Astrocyte (in vitro differentiated cells and primary cell): ENCODE measurements around the gene RMND5A. TPM values are rescaled to one million over a fixed set of nuclear protein-coding genes. Genes with fewer than 3 reads are reported as not detected.

Experiments
- DNase-seq: peaks from one replicate; pipeline ENCODE4 v3.0.0-alpha.2; 2010; ENCODE audit warnings: low read depth
- FAIRE-seq: peaks from 2 replicates; lab custom pipeline; 2011; peaks lifted over from hg19 to GRCh38; lab: Jason Lieb, UNC
- H2AFZ ChIP-seq: 2 replicates; pipeline ENCODE4 v1.6.0; 2012; ENCODE audit warnings: low read depth, low read length, inconsistent platforms
- H3K27ac ChIP-seq: 2 replicates; pipeline ENCODE4 v1.5.1; 2011; ENCODE audit warnings: low read depth, low read length, inconsistent platforms
- H3K27me3 ChIP-seq: 2 replicates; pipeline ENCODE4 v1.6.0; 2011; ENCODE audit warnings: low read length, inconsistent platforms; ENCODE audit not compliant: insufficient read depth
- H3K36me3 ChIP-seq: 2 replicates; pipeline ENCODE4 v1.5.1; 2011; ENCODE audit warnings: low read length, inconsistent platforms; ENCODE audit not compliant: insufficient read depth
- H3K4me1 ChIP-seq: 2 replicates; pipeline ENCODE4 v1.5.1; 2011; ENCODE audit warnings: low read length, inconsistent platforms; ENCODE audit not compliant: insufficient read depth
- H3K4me2 ChIP-seq: 2 replicates; pipeline ENCODE4 v1.6.0; 2012; ENCODE audit warnings: low read length, inconsistent platforms
- H3K4me3 ChIP-seq: 2 replicates; pipeline ENCODE4 v1.5.1; 2011; ENCODE audit warnings: low read depth, mild to moderate bottlenecking, low read length, inconsistent platforms; ENCODE audit not compliant: insufficient read depth
- H3K79me2 ChIP-seq: 2 replicates; pipeline ENCODE4 v1.6.0; 2012; ENCODE audit warnings: mild to moderate bottlenecking, low read length, inconsistent platforms; ENCODE audit not compliant: insufficient read depth
- H3K9ac ChIP-seq: 2 replicates; pipeline ENCODE4 v1.6.0; 2012; ENCODE audit warnings: mild to moderate bottlenecking, low read length, inconsistent platforms
- H3K9me3 ChIP-seq: 2 replicates; pipeline ENCODE4 v1.5.1; 2012; ENCODE audit warnings: low read depth, mild to moderate bottlenecking, low read length, inconsistent platforms; ENCODE audit not compliant: insufficient read depth
- H4K20me1 ChIP-seq: 2 replicates; pipeline ENCODE4 v1.6.0; 2012; ENCODE audit warnings: low read length, inconsistent platforms; ENCODE audit not compliant: insufficient read depth
- H3K27ac Mint-ChIP-seq: one replicate; pipeline ENCODE4 v1.8.0; 2021; ENCODE audit warnings: mild to moderate bottlenecking, mixed read lengths; ENCODE audit not compliant: unreplicated experiment
- H3K27me3 Mint-ChIP-seq: one replicate; pipeline ENCODE4 v1.8.0; 2021; ENCODE audit warnings: low read depth, mixed read lengths; ENCODE audit not compliant: unreplicated experiment
- H3K36me3 Mint-ChIP-seq: one replicate; pipeline ENCODE4 v1.8.0; 2021; ENCODE audit warnings: low read depth, mixed read lengths; ENCODE audit not compliant: unreplicated experiment
- H3K4me1 Mint-ChIP-seq: one replicate; pipeline ENCODE4 v1.8.0; 2021; ENCODE audit warnings: low read depth, mixed read lengths; ENCODE audit not compliant: unreplicated experiment
- H3K4me3 Mint-ChIP-seq: one replicate; pipeline ENCODE4 v1.8.0; 2021; ENCODE audit warnings: mild to moderate bottlenecking, moderate library complexity, mixed read lengths; ENCODE audit not compliant: unreplicated experiment
- H3K9me3 Mint-ChIP-seq: one replicate; pipeline ENCODE4 v1.8.0; 2021; ENCODE audit warnings: mild to moderate bottlenecking, mixed read lengths; ENCODE audit not compliant: unreplicated experiment
- CTCF ChIP-seq: IDR thresholded peaks from 2 replicates; pipeline ENCODE4 v1.5.1; 2011; ENCODE audit warnings: low read depth, mild to moderate bottlenecking, inconsistent platforms, low read length, moderate library complexity; ENCODE audit not compliant: insufficient read depth
- EZH2 ChIP-seq: IDR thresholded peaks from 2 replicates; pipeline ENCODE4 v1.6.1; 2012; ENCODE audit warnings: mild to moderate bottlenecking, low read length, inconsistent platforms; ENCODE audit not compliant: insufficient read depth
- total RNA-seq: library from RNA; stranded (reverse); gene quantifications from 2 replicates; pipeline ENCODE4 v1.2.1, GENCODE V29; 2021

Gene RMND5A
- total RNA-seq, 1 donor from 2014 or later = 33.6 TPM

- Histone ChIP-seq H3K4me1 (no peaks in the 10 kb centered on the region), H3K9me3 (peaks cover 5% of the 10 kb centered on the region), H4K20me1 (no peaks in the 10 kb centered on the region), H3K36me3 (no peaks in the 10 kb centered on the region), H3K4me3 (no peak overlapping the region), H3K27ac (no peak overlapping the region), H3K27me3 (peaks cover 55% of the 10 kb centered on the region), H3K79me2 (no peaks in the 10 kb centered on the region), H3K4me2 (no peak overlapping the region), H2AFZ (no peak overlapping the region), H3K9ac (no peak overlapping the region)
- Mint-ChIP-seq H3K9me3 (peaks cover 8% of the 10 kb centered on the region), H3K4me1 (peaks cover 5% of the 10 kb centered on the region), H3K4me3 (no peak overlapping the region), H3K27ac (no peak overlapping the region), H3K27me3 (peaks cover 59% of the 10 kb centered on the region), H3K36me3 (peaks cover 5% of the 10 kb centered on the region)
- FAIRE-seq = no peak
- TF ChIP-seq EZH2 = no peak
- no peak for TF ChIP-seq CTCF
- no peak for DNase-seq
Measured at GRCh38 chr2:86788165-86788564, 68.1 kb downstream of the RMND5A start.

GRCh38 chr2:86788881-86789686 lies 69.0 kb downstream of the RMND5A start:
- Histone ChIP-seq H3K4me1 (no peaks in the 10 kb centered on the region), H3K79me2 (no peaks in the 10 kb centered on the region), H3K36me3 (no peaks in the 10 kb centered on the region), H3K9me3 (peaks cover 7% of the 10 kb centered on the region), H3K27ac (no peak overlapping the region), H3K4me3 (no peak overlapping the region), H3K27me3 (peaks cover 62% of the 10 kb centered on the region), H4K20me1 (no peaks in the 10 kb centered on the region), H3K9ac (no peak overlapping the region), H3K4me2 (peak overlapping the region; percentile 48), H2AFZ (peak overlapping the region; percentile 54)
- H3K27ac Mint-ChIP-seq = no peak overlapping the region
- FAIRE-seq = no peak
- H3K9me3 Mint-ChIP-seq = peaks cover 8% of the 10 kb centered on the region
- no peak for TF ChIP-seq CTCF
- peak; percentile 89 for TF ChIP-seq EZH2
- no peak overlapping the region for H3K4me3 Mint-ChIP-seq
- peaks cover 5% of the 10 kb centered on the region for H3K4me1 Mint-ChIP-seq
- peaks cover 68% of the 10 kb centered on the region for H3K27me3 Mint-ChIP-seq
- peaks cover 5% of the 10 kb centered on the region for H3K36me3 Mint-ChIP-seq
- no peak for DNase-seq

- Mint-ChIP-seq H3K9me3 (peaks cover 8% of the 10 kb centered on the region), H3K27ac (no peak overlapping the region), H3K4me3 (no peak overlapping the region), H3K27me3 (peaks cover 73% of the 10 kb centered on the region), H3K4me1 (peaks cover 5% of the 10 kb centered on the region), H3K36me3 (peaks cover 5% of the 10 kb centered on the region)
- Histone ChIP-seq H3K79me2 (no peaks in the 10 kb centered on the region), H3K4me1 (no peaks in the 10 kb centered on the region), H4K20me1 (no peaks in the 10 kb centered on the region), H3K27ac (no peak overlapping the region), H3K36me3 (no peaks in the 10 kb centered on the region), H3K9me3 (peaks cover 7% of the 10 kb centered on the region), H3K4me3 (no peak overlapping the region), H3K4me2 (no peak overlapping the region), H3K9ac (no peak overlapping the region), H3K27me3 (peaks cover 62% of the 10 kb centered on the region), H2AFZ (no peak overlapping the region)
- DNase-seq (no peak), FAIRE-seq (no peak)
- TF ChIP-seq EZH2 = peak; percentile 92
- TF ChIP-seq CTCF = no peak
Measured at GRCh38 chr2:86789687-86790133, 69.6 kb downstream of the RMND5A start.
